Mesendoderm (in vitro differentiated cells): Measurements from ENCODE around the gene EHBP1.

Experiments
- DNase-seq: peaks from one replicate; pipeline ENCODE4 v3.0.0; 2013
- H2AK5ac ChIP-seq: 2 replicates; pipeline ENCODE4 v1.6.1; 2013; ENCODE audit warnings: low read length, inconsistent platforms
- H2BK120ac ChIP-seq: 2 replicates; pipeline ENCODE4 v1.6.1; 2013; ENCODE audit warnings: low read depth, mild to moderate bottlenecking, low read length, moderate library complexity, mixed read lengths
- H2BK15ac ChIP-seq: replicated peaks from 2 replicates; pipeline ENCODE4 v1.6.1; 2013; ENCODE audit warnings: low read depth, mild to moderate bottlenecking, moderate library complexity
- H2BK5ac ChIP-seq: 2 replicates; pipeline ENCODE4 v1.6.1; 2013; ENCODE audit warnings: low read length, inconsistent platforms
- H3K18ac ChIP-seq: 2 replicates; pipeline ENCODE4 v1.6.1; 2013; ENCODE audit warnings: mild to moderate bottlenecking, low read length, mixed read lengths
- H3K23ac ChIP-seq: one replicate; pipeline ENCODE4 v1.6.1; 2013; ENCODE audit warnings: low read length
- H3K27ac ChIP-seq: 2 replicates; pipeline ENCODE4 v1.5.1; 2013; ENCODE audit warnings: low read depth, mild to moderate bottlenecking, inconsistent platforms, low read length, moderate library complexity
- H3K27me3 ChIP-seq: 2 replicates; pipeline ENCODE4 v1.6.1; 2013; ENCODE audit warnings: low read length, control low read depth, mild to moderate bottlenecking, inconsistent platforms; ENCODE audit not compliant: insufficient read depth, poor library complexity
- H3K36me3 ChIP-seq: 2 replicates; pipeline ENCODE4 v1.6.1; 2013; ENCODE audit warnings: low read length, inconsistent platforms; ENCODE audit not compliant: control insufficient read depth, insufficient read depth
- H3K4ac ChIP-seq: one replicate; pipeline ENCODE4 v1.6.1; 2013; ENCODE audit warnings: low read depth, mild to moderate bottlenecking, low read length, moderate library complexity
- H3K4me1 ChIP-seq: 2 replicates; pipeline ENCODE4 v1.6.1; 2013; ENCODE audit warnings: low read depth, low read length, inconsistent platforms; ENCODE audit not compliant: control insufficient read depth
- H3K4me2 ChIP-seq: 2 replicates; pipeline ENCODE4 v1.6.1; 2013; ENCODE audit warnings: low read length
- H3K4me3 ChIP-seq: 2 replicates; pipeline ENCODE4 v1.5.1; 2013; ENCODE audit warnings: mild to moderate bottlenecking, low read length
- H3K56ac ChIP-seq: one replicate; pipeline ENCODE4 v1.6.1; 2013; ENCODE audit warnings: low read length
- H3K79me1 ChIP-seq: 2 replicates; pipeline ENCODE4 v1.6.1; 2013; ENCODE audit warnings: low read length, inconsistent platforms
- H3K79me2 ChIP-seq: 2 replicates; pipeline ENCODE4 v1.6.1; 2013; ENCODE audit warnings: mild to moderate bottlenecking, low read length; ENCODE audit not compliant: control insufficient read depth, insufficient read depth
- H3K9ac ChIP-seq: 2 replicates; pipeline ENCODE4 v1.6.1; 2013; ENCODE audit warnings: low read length, inconsistent platforms
- H4K5ac ChIP-seq: one replicate; pipeline ENCODE4 v1.6.1; 2013; ENCODE audit warnings: low read length
- H4K8ac ChIP-seq: one replicate; pipeline ENCODE4 v1.6.1; 2013; ENCODE audit warnings: low read depth, mild to moderate bottlenecking, control low read depth, low read length, moderate library complexity
- WGBS: extraction: QIAGEN DNeasy Blood & Tissue Kit; methylation state at CpG from one replicate; pipeline ENCODE4 v1.1.7; 2013; ENCODE audit warnings: low lambda C conversion rate, missing lambda C conversion rate; ENCODE audit not compliant: insufficient coverage; ENCODE audit errors: extremely low coverage; 5-methylcytosine and 5-hydroxymethylcytosine counted together

The EHBP1 gene

GRCh38 chr2:62931536-62931935 lies 226.0 kb downstream of the EHBP1 start:
- Histone ChIP-seq H3K9ac (no peak overlapping the region), H2BK120ac (no peak overlapping the region), H3K4ac (no peak overlapping the region), H3K23ac (no peak overlapping the region), H3K79me2 (no peaks in the 10 kb centered on the region), H4K8ac (no peak overlapping the region), H3K4me3 (no peak overlapping the region), H3K4me2 (no peak overlapping the region), H3K56ac (no peak overlapping the region), H3K79me1 (no peaks in the 10 kb centered on the region), H3K27ac (no peak overlapping the region), H3K27me3 (no peaks in the 10 kb centered on the region), H3K36me3 (no peaks in the 10 kb centered on the region), H2AK5ac (no peak overlapping the region), H2BK5ac (no peak overlapping the region), H2BK15ac (no peak overlapping the region), H3K18ac (no peak overlapping the region), H3K4me1 (no peaks in the 10 kb centered on the region), H4K5ac (no peak overlapping the region)
- DNase-seq: no peak
- WGBS: no CpG with 5 or more reads among the region's 3 CpGs

- Histone ChIP-seq H2BK15ac (no peak overlapping the region), H4K5ac (no peak overlapping the region), H3K4ac (no peak overlapping the region), H2AK5ac (no peak overlapping the region), H2BK120ac (no peak overlapping the region), H3K4me3 (no peak overlapping the region), H3K56ac (no peak overlapping the region), H4K8ac (no peak overlapping the region), H3K23ac (no peak overlapping the region), H3K4me1 (no peaks in the 10 kb centered on the region), H3K27ac (no peak overlapping the region), H3K18ac (no peak overlapping the region), H2BK5ac (no peak overlapping the region), H3K9ac (no peak overlapping the region), H3K36me3 (no peaks in the 10 kb centered on the region), H3K79me2 (no peaks in the 10 kb centered on the region), H3K79me1 (no peaks in the 10 kb centered on the region), H3K27me3 (no peaks in the 10 kb centered on the region), H3K4me2 (no peak overlapping the region)
- WGBS: no CpG with 5 or more reads among the region's 2 CpGs
- no peak for DNase-seq
Measured at GRCh38 chr2:62933398-62933917, 227.9 kb downstream of the EHBP1 start.

- Histone ChIP-seq H3K4me3 (no peak overlapping the region), H3K36me3 (no peaks in the 10 kb centered on the region)
Measured at GRCh38 chr2:62934517-62934916, 229.0 kb downstream of the EHBP1 start.

GRCh38 chr2:62938126-62938525 lies 232.6 kb downstream of the EHBP1 start:
- H3K4me2 ChIP-seq: no peak overlapping the region
- no peaks in the 10 kb centered on the region for H3K79me2 ChIP-seq
- no peaks in the 10 kb centered on the region for H3K4me1 ChIP-seq
- no peak for DNase-seq
- WGBS: no CpG with 5 or more reads among the region's 1 CpG
- no peak overlapping the region for H2BK15ac ChIP-seq
- no peak overlapping the region for H2AK5ac ChIP-seq
- no peak overlapping the region for H2BK120ac ChIP-seq
- no peak overlapping the region for H3K23ac ChIP-seq
- no peak overlapping the region for H2BK5ac ChIP-seq
- H3K79me1 ChIP-seq: no peaks in the 10 kb centered on the region
- no peak overlapping the region for H3K9ac ChIP-seq
- H3K4me3 ChIP-seq: no peak overlapping the region
- H3K27ac ChIP-seq: no peak overlapping the region
- H3K36me3 ChIP-seq: no peaks in the 10 kb centered on the region
- no peak overlapping the region for H3K56ac ChIP-seq
- H4K8ac ChIP-seq: no peak overlapping the region
- H3K18ac ChIP-seq: no peak overlapping the region
- H3K27me3 ChIP-seq: no peaks in the 10 kb centered on the region
- no peak overlapping the region for H4K5ac ChIP-seq
- no peak overlapping the region for H3K4ac ChIP-seq

More at GRCh38 chr2:62934517-62934916, 229.0 kb downstream of the EHBP1 start:
- no peak overlapping the region for H4K8ac ChIP-seq
- no peaks in the 10 kb centered on the region for H3K4me1 ChIP-seq
- no peak overlapping the region for H3K18ac ChIP-seq
- H4K5ac ChIP-seq: no peak overlapping the region
- no peaks in the 10 kb centered on the region for H3K79me1 ChIP-seq
- H2BK120ac ChIP-seq: no peak overlapping the region
- no peak for DNase-seq
- no peak overlapping the region for H3K23ac ChIP-seq
- no peak overlapping the region for H3K56ac ChIP-seq
- H2AK5ac ChIP-seq: no peak overlapping the region
- H3K79me2 ChIP-seq: no peaks in the 10 kb centered on the region
- WGBS: no CpG with 5 or more reads among the region's 2 CpGs
- H3K27ac ChIP-seq: no peak overlapping the region
- H3K27me3 ChIP-seq: no peaks in the 10 kb centered on the region
- no peak overlapping the region for H2BK15ac ChIP-seq
- no peak overlapping the region for H3K9ac ChIP-seq
- H3K4ac ChIP-seq: no peak overlapping the region
- H3K4me2 ChIP-seq: no peak overlapping the region
- H2BK5ac ChIP-seq: no peak overlapping the region

GRCh38 chr2:62939735-62940491 lies 234.4 kb downstream of the EHBP1 start:
- no peak overlapping the region for H3K27ac ChIP-seq
- no CpG with 5 or more reads among the region's 5 CpGs for WGBS
- H2AK5ac ChIP-seq: no peak overlapping the region
- H3K27me3 ChIP-seq: no peaks in the 10 kb centered on the region
- H3K36me3 ChIP-seq: no peaks in the 10 kb centered on the region
- no peaks in the 10 kb centered on the region for H3K4me1 ChIP-seq
- H3K79me2 ChIP-seq: no peaks in the 10 kb centered on the region
- H3K18ac ChIP-seq: no peak overlapping the region
- no peak overlapping the region for H2BK15ac ChIP-seq
- H4K8ac ChIP-seq: no peak overlapping the region
- H3K4me2 ChIP-seq: no peak overlapping the region
- no peak overlapping the region for H2BK120ac ChIP-seq
- no peak overlapping the region for H3K56ac ChIP-seq
- no peak overlapping the region for H3K9ac ChIP-seq
- no peaks in the 10 kb centered on the region for H3K79me1 ChIP-seq
- no peak overlapping the region for H3K23ac ChIP-seq
- no peak overlapping the region for H2BK5ac ChIP-seq
- no peak overlapping the region for H3K4ac ChIP-seq
- H4K5ac ChIP-seq: no peak overlapping the region
- DNase-seq: no peak
- no peak overlapping the region for H3K4me3 ChIP-seq

- H3K27me3 ChIP-seq: no peaks in the 10 kb centered on the region
- no peak overlapping the region for H3K23ac ChIP-seq
- H3K9ac ChIP-seq: no peak overlapping the region
- H2BK15ac ChIP-seq: no peak overlapping the region
- H3K56ac ChIP-seq: no peak overlapping the region
- no peak overlapping the region for H3K4me3 ChIP-seq
- H4K5ac ChIP-seq: no peak overlapping the region
- no CpG with 5 or more reads among the region's 2 CpGs for WGBS
- DNase-seq: no peak
- H4K8ac ChIP-seq: no peak overlapping the region
- no peaks in the 10 kb centered on the region for H3K79me1 ChIP-seq
- no peak overlapping the region for H2AK5ac ChIP-seq
- H3K4ac ChIP-seq: no peak overlapping the region
- H2BK120ac ChIP-seq: no peak overlapping the region
- no peaks in the 10 kb centered on the region for H3K79me2 ChIP-seq
- H3K18ac ChIP-seq: no peak overlapping the region
- H3K36me3 ChIP-seq: no peaks in the 10 kb centered on the region
- H3K4me2 ChIP-seq: no peak overlapping the region
- no peaks in the 10 kb centered on the region for H3K4me1 ChIP-seq
- no peak overlapping the region for H3K27ac ChIP-seq
- H2BK5ac ChIP-seq: no peak overlapping the region
Measured at GRCh38 chr2:62940697-62941096, 235.2 kb downstream of the EHBP1 start.
